Body of pancreas (tissue), 4 donors: Measurements from ENCODE around the gene WIPF2. TPM values are rescaled to one million over a fixed set of nuclear protein-coding genes. Genes with fewer than 3 reads are reported as not detected.
A peak's percentile ranks its signal among the peaks of the same experiment; 100 is the strongest.

Experiments
- ATAC-seq: fragments of 150-250 bp; one replicate; pipeline ENCODE4 v1.9.1; 2016
- DNase-seq, 4 donors: peaks; one replicate each; pipeline ENCODE4 v3.0.0-alpha.2; 2019
- H3K27ac ChIP-seq, 4 donors: fragments of 200-600 bp; sonication (generic); 1 replicate in 3 of 4; 2 replicates in 1 of 4; pipeline versions ENCODE4 v1.5.1 to v1.6.1; 2016 to 2019; ENCODE audit warnings: mild to moderate bottlenecking in 1 of 4, mixed read lengths in 1 of 4, moderate library complexity in 1 of 4
- H3K27me3 ChIP-seq, 2 donors: fragments of 200-600 bp; sonication (generic); one replicate each; pipeline ENCODE4 v1.6.0; 2016; ENCODE audit warnings: mild to moderate bottlenecking in 1 of 2
- H3K36me3 ChIP-seq, 2 donors: fragments of 200-600 bp; sonication (generic); replicated peaks in 1 of 2; 2 replicates each; pipeline ENCODE4 v1.5.1; 2016; ENCODE audit warnings: low read depth in 2 of 2; ENCODE audit not compliant: insufficient read depth in 1 of 2
- H3K4me1 ChIP-seq: fragments of 200-600 bp; sonication (generic); one replicate; pipeline ENCODE4 v1.6.0; 2016
- H3K4me3 ChIP-seq, 2 donors: fragments of 200-600 bp; sonication (generic); 1 replicate in 1 of 2; 2 replicates in 1 of 2; pipeline ENCODE4 v1.5.1; 2016 to 2019
- H3K9me3 ChIP-seq, 3 donors: fragments of 200-600 bp; sonication (generic); 1 replicate in 2 of 3; 2 replicates in 1 of 3; pipeline ENCODE4 v1.5.1; 2016
- CTCF ChIP-seq, 7 experiments: fragments of 450-650 bp in 4 of 7; fragments of 200-600 bp in 3 of 7; sonication (generic) in 3 of 7; IDR thresholded peaks; one replicate each; pipeline ENCODE4 v1.5.1; 2016 to 2019; ENCODE audit warnings: antibody characterized with exemption in 7 of 7
- POLR2A ChIP-seq, 3 donors: fragments of 450-650 bp; IDR thresholded peaks; one replicate each; pipeline ENCODE4 v1.6.1; 2016; ENCODE audit warnings: antibody characterized with exemption in 3 of 3, mild to moderate bottlenecking in 2 of 3
- whole genome bisulfite sequencing, 2 donors: methylation state at CpG; one replicate each; pipeline ENCODE4 v1.1.5; 2017; 5-methylcytosine and 5-hydroxymethylcytosine counted together
- intact Hi-C: fragments of 100-400 bp; cut with DNase I; formaldehyde crosslinking; loops from one replicate; pipeline ENCODE4 v1.15.1; 2023
- total RNA-seq, 2 donors: library from RNA; depleted of rRNA; stranded (reverse); fragments of >200 nt; gene quantifications; one replicate each; pipeline ENCODE4 v1.1.0, GENCODE V29; 2016

The WIPF2 gene
- total RNA-seq, 2 donors from 2014 or later, result 4.9 to 7.5 TPM

- no peak overlapping the region for H3K4me3 ChIP-seq
- H3K27ac ChIP-seq, result peak overlapping the region in 3 of 4 donors; percentile 68 to 89 (median 78)
- H3K9me3 ChIP-seq, result no peaks in the 10 kb centered on the region
- H3K27me3 ChIP-seq, result no peaks in the 10 kb centered on the region
- intact Hi-C loops, result no loop called here
- no peak for DNase-seq
- 52 to 58% methylated on average over 4 of the region's 4 CpGs for WGBS, 2 donors
- peaks cover 90% of the 10 kb centered on the region for H3K4me1 ChIP-seq
- ATAC-seq, result no peak
- TF ChIP-seq POLR2A (IDR thresholded peaks at IDR 0.05), result no peak
- TF ChIP-seq CTCF (IDR thresholded peaks at IDR 0.05), result no peak
- no peaks in the 10 kb centered on the region for H3K36me3 ChIP-seq
Observed at GRCh38 chr17:40312893-40313667, 94.0 kb downstream of the WIPF2 start.

- TF ChIP-seq CTCF (IDR thresholded peaks at IDR 0.05) (no peak), POLR2A (IDR thresholded peaks at IDR 0.05) (no peak)
- H3K4me1 ChIP-seq, result peaks cover 92% of the 10 kb centered on the region
- ATAC-seq (no peak), DNase-seq (peak in 1 of 4 donors; percentile 4)
- no peaks in the 10 kb centered on the region for H3K9me3 ChIP-seq
- peak overlapping the region; percentile 22 to 89 (median 73) for H3K27ac ChIP-seq
- H3K27me3 ChIP-seq, result no peaks in the 10 kb centered on the region
- no peaks in the 10 kb centered on the region for H3K36me3 ChIP-seq
- intact Hi-C loops, result no loop called here
- 52 to 66% methylated on average over 6 to 7 of the region's 7 CpGs for WGBS, 2 donors
- H3K4me3 ChIP-seq, result no peak overlapping the region
Observed at GRCh38 chr17:40313668-40314583, 94.8 kb downstream of the WIPF2 start.

GRCh38 chr17:40314584-40314956, 95.5 kb downstream of the WIPF2 start:
- Histone ChIP-seq H3K4me3 (no peak overlapping the region), H3K27ac (peak overlapping the region; percentile 22 to 89 (median 73)), H3K36me3 (no peaks in the 10 kb centered on the region), H3K4me1 (peaks cover 92% of the 10 kb centered on the region), H3K27me3 (no peaks in the 10 kb centered on the region), H3K9me3 (no peaks in the 10 kb centered on the region)
- 37 to 63% methylated on average over 1 to 3 of the region's 3 CpGs for WGBS, 2 donors
- TF ChIP-seq POLR2A (IDR thresholded peaks at IDR 0.05) (peak in 1 of 3 donors; percentile 17), CTCF (IDR thresholded peaks at IDR 0.05) (peak in 2 of 7 experiments; percentile 9 to 12)
- intact Hi-C loops, result no loop called here
- DNase-seq, result peak; percentile 87 to 99 (median 94)
- ATAC-seq, result peak; percentile 50

GRCh38 chr17:40315206-40315605, 96.1 kb downstream of the WIPF2 start:
- peaks cover 92% of the 10 kb centered on the region for H3K4me1 ChIP-seq
- DNase-seq, result no peak

More at GRCh38 chr17:40315206-40315605, 96.1 kb downstream of the WIPF2 start:
- intact Hi-C loops, result no loop called here
- peak overlapping the region in 3 of 4 donors; percentile 68 to 89 (median 82) for H3K27ac ChIP-seq
- no peaks in the 10 kb centered on the region for H3K27me3 ChIP-seq
- WGBS, 2 donors, result 91 to 97% methylated on average over 3 of the region's 3 CpGs
- ATAC-seq, result no peak
- H3K9me3 ChIP-seq, result no peaks in the 10 kb centered on the region
- no peaks in the 10 kb centered on the region for H3K36me3 ChIP-seq
- TF ChIP-seq POLR2A (IDR thresholded peaks at IDR 0.05) (no peak), CTCF (IDR thresholded peaks at IDR 0.05) (no peak)
- no peak overlapping the region for H3K4me3 ChIP-seq
